Measurements from ENCODE around the gene NACA.

NACA gene

GRCh38 chr12:56668197-56668457 lies 57.0 kb downstream of the NACA start:
- TF ChIP-seq POLR2AphosphoS5 (IDR thresholded peaks at IDR 0.05; ENCODE audit: low read depth, low read length) (no peak), SIN3A (IDR thresholded peaks at IDR 0.05; ENCODE audit: borderline replicate concordance, insufficient read depth, low read length) (no peak), TAF1 (IDR thresholded peaks at IDR 0.05; ENCODE audit: borderline replicate concordance, insufficient read depth, low read length) (no peak), REST (IDR thresholded peaks at IDR 0.05; ENCODE audit: insufficient read depth in 1 of 2, low read depth in 2 of 2, low read length in 2 of 2) (no peak), FOXP2 (optimal IDR thresholded peaks at IDR 0.05; ENCODE audit: borderline replicate concordance, extremely low read depth, extremely low read length, insufficient read depth) (no peak)
